ENCODE measurements around the gene TNFRSF17. TPM values are rescaled to one million over a fixed set of nuclear protein-coding genes. Genes with fewer than 3 reads are reported as not detected.
"Not testable (repeated sequence)": the region's sequence is repeated elsewhere in the genome, so short reads cannot be mapped to it uniquely, and the experiment has no call there.

Gene TNFRSF17
- total RNA-seq, 2 donors from 2014 or later, result 1.3 to 4.2 TPM

GRCh38 chr16:11946433-11946832 is 18.6 kb upstream of the TNFRSF17 start:
- no peak for DNase-seq
- H3K36me3 ChIP-seq, result no peaks in the 10 kb centered on the region
- no peaks in the 10 kb centered on the region for H3K27me3 ChIP-seq
- no peaks in the 10 kb centered on the region for H3K4me1 ChIP-seq
- H3K9me3 ChIP-seq, result no peaks in the 10 kb centered on the region
- TF ChIP-seq CTCF (IDR thresholded peaks at IDR 0.05), result no peak
- no peak overlapping the region for H3K9ac ChIP-seq (ENCODE audit: low read depth in 2 of 2, low read length in 2 of 2)
- H3K27ac ChIP-seq, result no peak overlapping the region
- intact Hi-C loops (cut with DNase I), result no loop called here
- no peak overlapping the region for H3K4me3 ChIP-seq

- Histone ChIP-seq H3K9me3 (no peaks in the 10 kb centered on the region), H3K27ac (no peak overlapping the region), H3K4me1 (no peaks in the 10 kb centered on the region), H3K4me3 (no peak overlapping the region), H3K9ac (ENCODE audit: low read depth in 2 of 2, low read length in 2 of 2) (no peak overlapping the region), H3K36me3 (no peaks in the 10 kb centered on the region), H3K27me3 (no peaks in the 10 kb centered on the region)
- intact Hi-C loops (cut with DNase I), result no loop called here
- DNase-seq, result no peak
- no peak for TF ChIP-seq CTCF (IDR thresholded peaks at IDR 0.05)
Observed at GRCh38 chr16:11948819-11949218, 16.2 kb upstream of the TNFRSF17 start.

DNA sequence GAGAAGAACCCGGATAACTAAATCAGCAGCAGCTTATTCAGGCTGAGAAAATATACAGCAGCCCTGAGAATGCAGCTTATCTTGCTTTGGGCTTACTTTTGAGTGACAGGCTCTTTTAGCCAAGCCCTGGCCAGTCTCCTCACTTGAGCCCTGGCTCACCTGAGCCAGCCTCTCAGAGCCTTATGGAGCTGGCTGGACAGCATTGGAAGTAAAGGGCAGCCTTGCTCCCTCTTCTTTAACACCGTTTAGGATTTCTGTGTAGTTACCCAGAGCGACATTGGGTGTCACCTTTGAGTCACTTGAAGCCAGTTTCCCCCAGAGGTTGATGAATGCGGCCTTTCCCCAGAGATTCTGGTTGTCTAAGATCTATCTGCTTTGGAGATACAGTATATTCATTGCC is 15.5 kb upstream of the TNFRSF17 start:
- Histone ChIP-seq H3K9me3 (no peaks in the 10 kb centered on the region), H3K4me3 (no peak overlapping the region), H3K27ac (no peak overlapping the region), H3K9ac (ENCODE audit: low read depth in 2 of 2, low read length in 2 of 2) (no peak overlapping the region), H3K4me1 (no peaks in the 10 kb centered on the region), H3K27me3 (no peaks in the 10 kb centered on the region), H3K36me3 (no peaks in the 10 kb centered on the region)
- peak; percentile 14 for TF ChIP-seq CTCF (IDR thresholded peaks at IDR 0.05)
- intact Hi-C loops (cut with DNase I), result no loop called here
- no peak for DNase-seq

- intact Hi-C loops (cut with DNase I), result no loop called here
- no peaks in the 10 kb centered on the region for H3K9me3 ChIP-seq
- no peaks in the 10 kb centered on the region for H3K4me1 ChIP-seq
- H3K27me3 ChIP-seq, result no peaks in the 10 kb centered on the region
- H3K4me3 ChIP-seq, result no peak overlapping the region
- no peak for TF ChIP-seq CTCF (IDR thresholded peaks at IDR 0.05)
- no peaks in the 10 kb centered on the region for H3K36me3 ChIP-seq
- no peak overlapping the region for H3K27ac ChIP-seq
- no peak overlapping the region for H3K9ac ChIP-seq (ENCODE audit: low read depth in 2 of 2, low read length in 2 of 2)
- DNase-seq, result no peak
Observed at GRCh38 chr16:11950388-11950787, 14.6 kb upstream of the TNFRSF17 start.

DNA sequence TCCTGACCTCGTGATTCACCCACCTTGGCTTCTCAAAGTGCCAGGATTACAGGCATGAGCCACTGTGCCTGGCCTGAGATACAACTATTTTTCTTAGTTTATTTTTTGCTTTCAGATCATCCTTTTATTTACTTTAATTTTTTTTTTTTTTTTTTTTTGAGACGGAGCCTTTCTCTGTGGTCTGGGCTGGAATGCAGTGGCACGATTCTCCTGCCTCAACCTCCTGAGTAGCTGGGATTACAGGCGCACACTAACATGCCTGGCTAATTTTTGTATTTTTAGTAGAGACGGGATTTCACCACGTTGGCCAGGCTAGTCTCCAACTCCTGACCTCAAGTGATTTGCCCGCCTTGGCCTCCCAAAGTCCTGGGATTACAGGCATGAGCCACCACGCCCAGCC is 11.4 kb upstream of the TNFRSF17 start:
- intact Hi-C loops (cut with DNase I); H3K9me3 ChIP-seq; H3K4me1 ChIP-seq; H3K27me3 ChIP-seq; H3K36me3 ChIP-seq; H3K9ac ChIP-seq (ENCODE audit: low read depth in 2 of 2, low read length in 2 of 2); H3K4me3 ChIP-seq; H3K27ac ChIP-seq; DNase-seq: not testable (repeated sequence)

- no peaks in the 10 kb centered on the region for H3K36me3 ChIP-seq
- no peak overlapping the region for H3K27ac ChIP-seq
- no peaks in the 10 kb centered on the region for H3K4me1 ChIP-seq
- intact Hi-C loops (cut with DNase I), result no loop called here
- no peaks in the 10 kb centered on the region for H3K9me3 ChIP-seq
- TF ChIP-seq CTCF (IDR thresholded peaks at IDR 0.05), result no peak
- DNase-seq, result no peak
- no peaks in the 10 kb centered on the region for H3K27me3 ChIP-seq
- no peak overlapping the region for H3K4me3 ChIP-seq
- no peak overlapping the region for H3K9ac ChIP-seq (ENCODE audit: low read depth in 2 of 2, low read length in 2 of 2)
Observed at GRCh38 chr16:11955713-11956123, 9.3 kb upstream of the TNFRSF17 start.
